WI38 (cell line): ENCODE measurements around the gene KRTAP5-8.

Experiments used
- H3K4me3 ChIP-seq: 2 replicates; pipeline ENCODE4 v1.5.1; 2011; ENCODE audit warnings: low read depth, mild to moderate bottlenecking, control low read depth, low read length
- CTCF ChIP-seq: IDR thresholded peaks from 2 replicates; pipeline ENCODE4 v1.5.1; 2012; ENCODE audit warnings: low read depth, mild to moderate bottlenecking, control low read depth, low read length

Gene KRTAP5-8

GRCh38 chr11:71495286-71496230 lies 42.3 kb upstream of the KRTAP5-8 start:
- no peak for TF ChIP-seq CTCF
- no peak overlapping the region for H3K4me3 ChIP-seq

GRCh38 chr11:71496421-71496820 lies 41.4 kb upstream of the KRTAP5-8 start:
- no peak overlapping the region for H3K4me3 ChIP-seq
- no peak for TF ChIP-seq CTCF

GRCh38 chr11:71498091-71498490 lies 39.7 kb upstream of the KRTAP5-8 start:
- TF ChIP-seq CTCF: no peak
- no peak overlapping the region for H3K4me3 ChIP-seq

GRCh38 chr11:71499125-71499524 lies 38.7 kb upstream of the KRTAP5-8 start:
- no peak overlapping the region for H3K4me3 ChIP-seq
- TF ChIP-seq CTCF: no peak

- H3K4me3 ChIP-seq: no peak overlapping the region
- TF ChIP-seq CTCF: no peak
These were observed 38.3 kb upstream of the KRTAP5-8 start for GRCh38 chr11:71499546-71499945.

- no peak overlapping the region for H3K4me3 ChIP-seq
- TF ChIP-seq CTCF: no peak
These were observed 37.2 kb upstream of the KRTAP5-8 start for GRCh38 chr11:71500601-71501021.
